ENCODE measurements around the gene CPNE2.
"Not testable (repeated sequence)": the region's sequence is repeated elsewhere in the genome, so short reads cannot be mapped to it uniquely, and the experiment has no call there.

Gene CPNE2

GRCh38 chr16:57063189-57063588, 29.2 kb upstream of the CPNE2 start:
- H3K79me1 ChIP-seq (replicated peaks; ENCODE audit: low read length, poor library complexity, severe bottlenecking); H3K4me1 ChIP-seq (ENCODE audit: control insufficient read depth, insufficient read depth, low read depth, low read length); H3K14ac ChIP-seq (ENCODE audit: low read length in 2 of 2); H2BK120ac ChIP-seq (ENCODE audit: low read depth, low read length); H3K4me3 ChIP-seq (ENCODE audit: insufficient read depth in 1 of 2, low read depth in 1 of 2, low read length in 2 of 2); H4K91ac ChIP-seq (ENCODE audit: low read length); H3K27me3 ChIP-seq (ENCODE audit: control insufficient read depth in 1 of 2, insufficient read depth in 1 of 2, low read length in 2 of 2); H3K4ac ChIP-seq (ENCODE audit: low read depth in 1 of 2, low read length in 2 of 2); H3K9ac ChIP-seq (ENCODE audit: low read length); H2BK5ac ChIP-seq (ENCODE audit: low read depth, low read length, poor library complexity, severe bottlenecking); H3K9me3 ChIP-seq (ENCODE audit: control insufficient read depth, low read length); H3K23ac ChIP-seq (ENCODE audit: low read length in 2 of 2); H2AFZ ChIP-seq (ENCODE audit: low read depth, low read length); H2AK5ac ChIP-seq (ENCODE audit: low read length, severe bottlenecking); H2BK15ac ChIP-seq (ENCODE audit: low read depth, poor library complexity, severe bottlenecking); H3K27ac ChIP-seq (ENCODE audit: low read length, poor library complexity, severe bottlenecking); DNase-seq; H4K8ac ChIP-seq (ENCODE audit: low read length); H2BK12ac ChIP-seq (ENCODE audit: low read length in 2 of 2); H3K18ac ChIP-seq (ENCODE audit: low read depth in 1 of 2, low read length in 2 of 2); H3K4me2 ChIP-seq (ENCODE audit: low read length, poor library complexity, severe bottlenecking): not testable (repeated sequence)
- H3K36me3 ChIP-seq (ENCODE audit: control insufficient read depth in 1 of 2, insufficient read depth in 2 of 2, low read depth in 1 of 2, low read length in 2 of 2), result peaks cover 6 to 60% of the 10 kb centered on the region in 2 experiments
- 93% methylated on average over 6 of the region's 8 CpGs for WGBS

- Histone ChIP-seq H3K4ac (ENCODE audit: low read depth in 1 of 2, low read length in 2 of 2) (no peak overlapping the region), H3K27ac (ENCODE audit: low read length, poor library complexity, severe bottlenecking) (no peak overlapping the region), H4K8ac (ENCODE audit: low read length) (no peak overlapping the region), H3K18ac (ENCODE audit: low read depth in 1 of 2, low read length in 2 of 2) (no peak overlapping the region), H3K9ac (ENCODE audit: low read length) (no peak overlapping the region), H3K4me1 (ENCODE audit: control insufficient read depth, insufficient read depth, low read depth, low read length) (peaks cover 8% of the 10 kb centered on the region), H4K91ac (ENCODE audit: low read length) (no peak overlapping the region), H2BK12ac (ENCODE audit: low read length in 2 of 2) (no peak overlapping the region), H3K4me2 (ENCODE audit: low read length, poor library complexity, severe bottlenecking) (no peak overlapping the region), H3K27me3 (ENCODE audit: control insufficient read depth in 1 of 2, insufficient read depth in 1 of 2, low read length in 2 of 2) (peaks cover 0 to 10% of the 10 kb centered on the region in 2 experiments), H2AK5ac (ENCODE audit: low read length, severe bottlenecking) (no peak overlapping the region), H2AFZ (ENCODE audit: low read depth, low read length) (no peak overlapping the region), H2BK120ac (ENCODE audit: low read depth, low read length) (no peak overlapping the region), H3K9me3 (ENCODE audit: control insufficient read depth, low read length) (no peaks in the 10 kb centered on the region), H2BK15ac (ENCODE audit: low read depth, poor library complexity, severe bottlenecking) (no peak overlapping the region), H3K23ac (ENCODE audit: low read length in 2 of 2) (no peak overlapping the region), H3K4me3 (ENCODE audit: insufficient read depth in 1 of 2, low read depth in 1 of 2, low read length in 2 of 2) (no peak overlapping the region), H3K14ac (ENCODE audit: low read length in 2 of 2) (no peak overlapping the region), H3K79me1 (replicated peaks; ENCODE audit: low read length, poor library complexity, severe bottlenecking) (no peaks in the 10 kb centered on the region), H3K36me3 (ENCODE audit: control insufficient read depth in 1 of 2, insufficient read depth in 2 of 2, low read depth in 1 of 2, low read length in 2 of 2) (peaks cover 3 to 61% of the 10 kb centered on the region in 2 experiments), H2BK5ac (ENCODE audit: low read depth, low read length, poor library complexity, severe bottlenecking) (no peak overlapping the region)
- WGBS, result 95% methylated on average over 5 of the region's 5 CpGs
- no peak for DNase-seq
Observed at GRCh38 chr16:57064995-57065394, 27.4 kb upstream of the CPNE2 start.

DNA sequence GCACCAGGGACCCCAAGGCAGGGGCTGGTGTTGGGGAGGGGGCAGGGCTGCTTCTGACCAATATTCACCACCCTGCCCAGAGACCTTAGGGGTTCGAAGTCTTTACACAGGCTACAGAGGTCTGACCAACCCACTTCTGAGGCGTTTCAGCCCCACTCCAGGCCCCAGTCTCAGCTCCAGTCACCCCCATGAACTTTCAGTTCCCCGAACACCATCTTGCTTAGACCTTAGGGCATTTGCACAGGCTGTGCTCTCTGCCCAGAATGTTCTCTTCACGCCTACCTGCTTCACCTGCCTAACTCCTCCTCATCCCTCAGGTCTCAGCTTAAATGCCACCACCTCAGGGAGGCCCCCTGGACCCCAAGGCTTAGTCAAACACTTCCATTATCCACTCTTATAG, 25.8 kb upstream of the CPNE2 start:
- Histone ChIP-seq H3K18ac (ENCODE audit: low read depth in 1 of 2, low read length in 2 of 2) (no peak overlapping the region), H2AK5ac (ENCODE audit: low read length, severe bottlenecking) (no peak overlapping the region)

DNA sequence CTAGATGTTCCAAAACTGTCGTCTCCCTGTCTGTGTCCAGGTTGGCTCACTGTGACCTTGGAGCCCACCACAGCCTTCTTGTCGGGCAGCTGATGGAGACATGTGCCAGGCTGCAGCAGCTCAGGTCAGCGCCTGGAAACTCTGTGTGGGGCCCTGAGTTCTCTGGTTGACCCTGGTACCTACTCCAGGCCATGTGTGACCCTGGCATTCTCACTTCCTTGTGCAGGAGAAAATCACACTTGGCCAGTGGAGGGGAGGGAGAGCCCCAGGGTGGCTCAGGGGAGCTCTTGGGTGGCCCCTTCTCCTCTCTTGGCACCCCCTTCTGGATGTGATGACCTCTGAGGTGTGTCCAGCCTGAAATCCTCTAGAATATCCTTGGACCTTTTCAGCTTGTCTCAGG, 25.0 kb upstream of the CPNE2 start:
- no peak overlapping the region for H2BK120ac ChIP-seq (ENCODE audit: low read depth, low read length)
- H2BK5ac ChIP-seq (ENCODE audit: low read depth, low read length, poor library complexity, severe bottlenecking), result no peak overlapping the region
- H3K18ac ChIP-seq (ENCODE audit: low read depth in 1 of 2, low read length in 2 of 2), result no peak overlapping the region
- H2AFZ ChIP-seq (ENCODE audit: low read depth, low read length), result no peak overlapping the region
- no peak overlapping the region for H3K14ac ChIP-seq (ENCODE audit: low read length in 2 of 2)
- peaks cover 0 to 10% of the 10 kb centered on the region in 2 experiments for H3K27me3 ChIP-seq (ENCODE audit: control insufficient read depth in 1 of 2, insufficient read depth in 1 of 2, low read length in 2 of 2)
- no peak overlapping the region for H3K9ac ChIP-seq (ENCODE audit: low read length)
- H3K4ac ChIP-seq (ENCODE audit: low read depth in 1 of 2, low read length in 2 of 2), result no peak overlapping the region
- WGBS, result 96% methylated on average over 3 of the region's 3 CpGs
- H3K27ac ChIP-seq (ENCODE audit: low read length, poor library complexity, severe bottlenecking), result no peak overlapping the region
- no peak overlapping the region for H3K23ac ChIP-seq (ENCODE audit: low read length in 2 of 2)
- H4K8ac ChIP-seq (ENCODE audit: low read length), result no peak overlapping the region
- no peak overlapping the region for H3K4me2 ChIP-seq (ENCODE audit: low read length, poor library complexity, severe bottlenecking)
- DNase-seq, result no peak
- H3K4me3 ChIP-seq (ENCODE audit: insufficient read depth in 1 of 2, low read depth in 1 of 2, low read length in 2 of 2), result no peak overlapping the region
- H4K91ac ChIP-seq (ENCODE audit: low read length), result no peak overlapping the region
- H3K79me1 ChIP-seq (replicated peaks; ENCODE audit: low read length, poor library complexity, severe bottlenecking), result no peaks in the 10 kb centered on the region
- H2AK5ac ChIP-seq (ENCODE audit: low read length, severe bottlenecking), result no peak overlapping the region
- peaks cover 0 to 62% of the 10 kb centered on the region in 2 experiments for H3K36me3 ChIP-seq (ENCODE audit: control insufficient read depth in 1 of 2, insufficient read depth in 2 of 2, low read depth in 1 of 2, low read length in 2 of 2)
- H2BK15ac ChIP-seq (ENCODE audit: low read depth, poor library complexity, severe bottlenecking), result no peak overlapping the region
- H2BK12ac ChIP-seq (ENCODE audit: low read length in 2 of 2), result no peak overlapping the region
- H3K4me1 ChIP-seq (ENCODE audit: control insufficient read depth, insufficient read depth, low read depth, low read length), result no peaks in the 10 kb centered on the region
- H3K9me3 ChIP-seq (ENCODE audit: control insufficient read depth, low read length), result no peaks in the 10 kb centered on the region

More for the DNA sequence above, 25.8 kb upstream of the CPNE2 start:
- Histone ChIP-seq H4K8ac (ENCODE audit: low read length) (no peak overlapping the region), H3K27ac (ENCODE audit: low read length, poor library complexity, severe bottlenecking) (no peak overlapping the region), H3K79me1 (replicated peaks; ENCODE audit: low read length, poor library complexity, severe bottlenecking) (no peaks in the 10 kb centered on the region), H2BK5ac (ENCODE audit: low read depth, low read length, poor library complexity, severe bottlenecking) (no peak overlapping the region), H2BK12ac (ENCODE audit: low read length in 2 of 2) (no peak overlapping the region), H4K91ac (ENCODE audit: low read length) (no peak overlapping the region), H2AFZ (ENCODE audit: low read depth, low read length) (no peak overlapping the region), H3K23ac (ENCODE audit: low read length in 2 of 2) (no peak overlapping the region), H3K4me3 (ENCODE audit: insufficient read depth in 1 of 2, low read depth in 1 of 2, low read length in 2 of 2) (no peak overlapping the region), H3K9ac (ENCODE audit: low read length) (no peak overlapping the region), H2BK120ac (ENCODE audit: low read depth, low read length) (no peak overlapping the region), H3K4me2 (ENCODE audit: low read length, poor library complexity, severe bottlenecking) (no peak overlapping the region), H3K4me1 (ENCODE audit: control insufficient read depth, insufficient read depth, low read depth, low read length) (no peaks in the 10 kb centered on the region), H3K4ac (ENCODE audit: low read depth in 1 of 2, low read length in 2 of 2) (no peak overlapping the region), H3K14ac (ENCODE audit: low read length in 2 of 2) (no peak overlapping the region), H3K27me3 (ENCODE audit: control insufficient read depth in 1 of 2, insufficient read depth in 1 of 2, low read length in 2 of 2) (peaks cover 0 to 10% of the 10 kb centered on the region in 2 experiments), H2BK15ac (ENCODE audit: low read depth, poor library complexity, severe bottlenecking) (no peak overlapping the region), H3K36me3 (ENCODE audit: control insufficient read depth in 1 of 2, insufficient read depth in 2 of 2, low read depth in 1 of 2, low read length in 2 of 2) (peaks cover 0 to 61% of the 10 kb centered on the region in 2 experiments), H3K9me3 (ENCODE audit: control insufficient read depth, low read length) (no peaks in the 10 kb centered on the region)
- no peak for DNase-seq
- 87% methylated on average over 4 of the region's 4 CpGs for WGBS
